Right lobe of liver (tissue), 6 donors: ENCODE data around the gene CDC45. TPM values are rescaled to one million over a fixed set of nuclear protein-coding genes. Genes with fewer than 3 reads are reported as not detected.
A peak's percentile ranks its signal among the peaks of the same experiment; 100 is the strongest.

Experiments used
- ATAC-seq, 4 donors: fragments of 200-7000 bp; cut with Tn5 transposase; one replicate each; pipeline ENCODE4 v1.9.1; 2020; ENCODE audit warnings: mild to moderate bottlenecking in 4 of 4, moderate library complexity in 4 of 4
- DNase-seq, 3 donors: peaks; one replicate each; pipeline ENCODE4 v3.0.0-alpha.2; 2020
- H3K27ac ChIP-seq, 3 donors: fragments of 200-600 bp; one replicate each; pipeline ENCODE4 v1.8.0; 2022
- H3K27me3 ChIP-seq, 2 donors: fragments of 200-600 bp; one replicate each; pipeline ENCODE4 v1.8.0; 2022
- H3K36me3 ChIP-seq, 4 donors: fragments of 200-600 bp; sonication (generic) in 1 of 4; one replicate each; pipeline versions ENCODE4 v1.5.1 to v1.8.0; 2017 to 2022; ENCODE audit warnings: control low read depth in 1 of 4
- H3K4me1 ChIP-seq, 4 donors: fragments of 200-600 bp; sonication (generic) in 1 of 4; one replicate each; pipeline versions ENCODE4 v1.5.1 to v1.8.0; 2017 to 2022; ENCODE audit warnings: control low read depth in 1 of 4
- H3K4me3 ChIP-seq, 3 donors: fragments of 200-600 bp; one replicate each; pipeline ENCODE4 v1.8.0; 2022
- H3K9me3 ChIP-seq, 4 donors: fragments of 200-600 bp; sonication (generic) in 1 of 4; one replicate each; pipeline versions ENCODE4 v1.5.1 to v1.8.0; 2017 to 2022; ENCODE audit warnings: control low read depth in 1 of 4
- CTCF ChIP-seq, 4 donors: fragments of 200-600 bp in 3 of 4; fragments of 450-650 bp in 1 of 4; IDR thresholded peaks; one replicate each; pipeline versions ENCODE4 v1.5.1 to v1.8.0; 2016 to 2022; ENCODE audit warnings: antibody characterized with exemption in 4 of 4, mild to moderate bottlenecking in 2 of 4
- POLR2A ChIP-seq: fragments of 450-650 bp; IDR thresholded peaks from one replicate; pipeline ENCODE4 v1.6.1; 2017; ENCODE audit warnings: antibody characterized with exemption, mild to moderate bottlenecking
- WGBS: methylation state at CpG from one replicate; pipeline ENCODE4 v1.1.6; 2018; ENCODE audit warnings: low coverage, low lambda C conversion rate; ENCODE audit not compliant: insufficient coverage; ENCODE audit errors: missing lambda C conversion rate; 5-methylcytosine and 5-hydroxymethylcytosine counted together
- intact Hi-C, 2 donors: fragments of 100-400 bp; cut with DNase I; formaldehyde crosslinking; loops; one replicate each; pipeline versions ENCODE4 v1.11.2 to v1.14.1; 2022
- total RNA-seq, 6 experiments: library from RNA; depleted of rRNA in 2 of 6; stranded (reverse); fragments of >200 nt in 2 of 6; fragmentation: NEBNext Ultra II Directional in 3 of 6; extraction: Animal tissue kit (Norgen Biotek cat#: 25700) in 3 of 6; gene quantifications; one replicate each; pipeline versions ENCODE4 v1.1.0 to v1.2.4, GENCODE V29; 2016 to 2023
- donor health status: DM: no; HTN: yes; CAD: no.
- donor health status: DM: no; HTN: no; CAD: no.
- donor health status: DM: no; HTN: no; CAD: no.
- donor health status: DM: no; HTN: yes; CAD: no.
- donor health status: DM: no; HTN: yes; CAD: no.

CDC45 gene
- total RNA-seq, 6 experiments from 2014 or later, result 0.39 to 4.2 (median 0.56) TPM; not detected in 1

DNA sequence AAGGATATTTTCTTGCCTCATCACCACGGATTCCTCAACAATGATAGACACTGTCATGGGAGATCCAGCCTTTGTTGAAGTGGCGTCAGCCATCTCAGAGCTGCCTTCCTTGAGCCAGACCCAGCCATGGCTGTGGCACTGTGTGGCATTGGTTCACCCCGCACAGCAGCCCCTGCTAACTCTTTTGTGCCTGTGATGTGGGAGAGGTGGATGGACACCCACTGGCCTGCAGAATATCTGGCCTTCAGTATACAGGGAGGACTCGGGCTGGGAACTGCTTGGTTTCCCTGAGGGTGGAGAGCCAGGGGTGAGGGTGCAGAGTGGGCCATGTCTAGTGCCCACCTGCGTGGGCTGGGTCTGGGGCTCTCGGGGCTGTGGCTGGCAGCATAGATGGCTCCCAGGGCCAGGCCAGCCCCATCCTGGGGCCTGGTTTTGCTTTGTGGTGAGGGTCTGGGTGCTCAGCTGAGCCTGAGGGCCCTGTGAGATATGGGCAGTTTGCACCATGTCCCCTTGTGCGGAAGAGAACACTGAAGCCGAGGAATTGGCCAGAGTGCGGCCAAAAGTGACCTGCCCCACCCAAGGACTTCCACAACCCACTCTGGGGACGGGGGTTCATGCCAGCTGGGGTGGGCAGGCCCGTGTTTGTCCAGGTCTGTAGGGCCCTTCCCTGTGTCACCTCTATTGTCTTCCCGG is 38.3 kb downstream of the CDC45 start:
- DNase-seq (peak in 1 of 3 donors; percentile 32), ATAC-seq (no peak)
- no peaks in the 10 kb centered on the region for H3K9me3 ChIP-seq
- H3K27me3 ChIP-seq, result peaks cover 0 to 7% of the 10 kb centered on the region in 2 donors
- no peak overlapping the region for H3K27ac ChIP-seq
- H3K36me3 ChIP-seq, result no peaks in the 10 kb centered on the region
- intact Hi-C loops, result no loop called here
- 83% methylated on average over 2 of the region's 12 CpGs for WGBS
- TF ChIP-seq CTCF (IDR thresholded peaks at IDR 0.05), result no peak
- no peak for TF ChIP-seq POLR2A
- no peak overlapping the region for H3K4me3 ChIP-seq
- H3K4me1 ChIP-seq, result no peaks in the 10 kb centered on the region

DNA sequence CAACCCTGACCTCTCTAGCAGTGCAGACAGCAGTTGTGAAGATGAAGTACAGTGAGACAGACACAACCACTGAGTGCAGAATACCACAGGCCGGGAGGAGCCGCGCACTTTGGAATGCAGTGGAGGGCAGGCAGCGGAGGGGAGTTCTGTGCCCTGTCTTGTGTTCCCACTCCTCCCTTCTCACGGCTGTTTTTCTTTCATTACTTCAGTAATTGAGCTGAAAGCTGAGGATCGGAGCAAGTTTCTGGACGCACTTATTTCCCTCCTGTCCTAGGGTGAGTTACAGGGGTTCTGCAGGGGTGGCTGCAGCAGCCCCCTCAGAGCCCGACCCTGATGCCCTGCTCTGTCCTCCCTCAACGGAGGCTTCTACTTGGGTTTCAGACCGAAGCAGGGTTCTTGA is 38.9 kb downstream of the CDC45 start:
- H3K36me3 ChIP-seq, result no peaks in the 10 kb centered on the region
- no peak overlapping the region for H3K27ac ChIP-seq
- TF ChIP-seq CTCF (IDR thresholded peaks at IDR 0.05) (no peak), POLR2A (no peak)
- peaks cover 0 to 12% of the 10 kb centered on the region in 2 donors for H3K27me3 ChIP-seq
- DNase-seq (no peak), ATAC-seq (no peak)
- no peaks in the 10 kb centered on the region for H3K9me3 ChIP-seq
- 92% methylated on average over 6 of the region's 10 CpGs for WGBS
- intact Hi-C loops, result no loop called here
- H3K4me3 ChIP-seq, result no peak overlapping the region
- peaks cover 0 to 4% (median 0%) of the 10 kb centered on the region in 4 donors for H3K4me1 ChIP-seq

DNA sequence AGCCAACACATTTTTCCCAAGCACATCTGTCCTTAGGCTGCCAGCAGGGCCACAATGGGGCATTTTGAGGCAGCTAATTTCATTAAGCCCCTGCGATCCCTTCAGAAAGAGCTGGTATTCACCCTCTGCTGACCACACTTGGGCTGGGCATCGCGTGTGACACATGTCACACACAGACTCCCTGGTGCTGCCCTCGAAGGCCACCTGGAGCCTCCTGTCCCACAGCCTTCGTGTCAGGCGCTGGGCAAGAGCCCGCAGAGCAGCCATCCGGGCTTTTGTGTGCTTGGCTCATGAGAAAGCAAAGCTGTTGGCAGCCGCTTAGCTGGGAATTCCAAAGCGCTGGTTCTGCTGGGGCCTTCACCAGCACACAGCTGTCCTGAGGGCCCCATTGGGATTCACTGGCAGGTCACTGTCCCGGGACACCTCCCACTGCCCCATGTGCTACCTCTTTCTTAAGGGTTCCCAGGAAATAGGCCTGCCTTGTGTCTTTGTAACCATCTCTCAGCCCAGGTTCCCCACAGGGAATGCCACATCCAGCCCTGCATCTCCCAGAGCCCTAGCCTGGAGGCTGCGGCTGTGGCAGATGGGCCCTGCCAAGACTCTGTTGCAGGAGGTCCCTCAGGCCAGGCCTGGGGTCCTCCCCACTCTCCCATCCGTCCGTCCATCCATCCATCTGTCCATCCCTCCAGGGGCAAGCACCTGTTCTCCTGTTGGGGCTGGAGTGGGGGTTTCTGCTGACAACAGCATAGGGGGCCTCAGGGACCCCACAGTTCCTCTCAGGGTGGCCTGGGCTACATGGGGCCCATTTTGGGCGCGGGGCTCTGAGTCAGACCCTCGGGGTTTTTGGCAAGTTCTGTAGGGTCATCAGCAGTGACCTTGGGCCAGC is 39.6 kb downstream of the CDC45 start:
- Histone ChIP-seq H3K27me3 (peaks cover 0 to 18% of the 10 kb centered on the region in 2 donors), H3K4me3 (no peak overlapping the region), H3K36me3 (no peaks in the 10 kb centered on the region), H3K27ac (no peak overlapping the region), H3K4me1 (peaks cover 0 to 11% (median 2%) of the 10 kb centered on the region in 4 donors), H3K9me3 (no peaks in the 10 kb centered on the region)
- DNase-seq (peak in 1 of 3 donors; percentile 28), ATAC-seq (no peak)
- intact Hi-C loops, result no loop called here
- 80% methylated on average over 6 of the region's 17 CpGs for WGBS
- TF ChIP-seq CTCF (IDR thresholded peaks at IDR 0.05) (no peak), POLR2A (no peak)

DNA sequence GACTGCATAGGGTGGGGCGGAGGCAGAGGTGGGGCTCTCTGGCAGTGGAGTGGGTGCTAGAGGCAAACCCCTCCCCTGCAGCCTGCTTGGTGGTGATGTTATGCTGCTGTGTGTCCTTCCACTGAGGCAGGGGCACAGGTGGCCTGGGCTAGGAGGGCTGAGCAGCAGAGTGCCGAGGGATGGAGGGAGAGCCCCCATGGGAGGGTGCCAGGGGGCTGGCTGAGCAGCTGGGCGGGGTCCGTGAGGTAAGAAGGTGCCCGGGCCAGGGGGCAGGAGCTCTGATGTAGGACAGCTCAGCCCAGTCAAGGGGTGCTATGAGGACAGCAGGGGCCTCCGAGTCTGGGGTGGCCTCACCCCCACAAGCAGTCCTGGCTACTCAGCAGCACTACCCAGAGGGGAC is 40.3 kb downstream of the CDC45 start:
- H3K27ac ChIP-seq, result no peak overlapping the region
- TF ChIP-seq CTCF (IDR thresholded peaks at IDR 0.05) (no peak), POLR2A (no peak)
- peaks cover 0 to 21% of the 10 kb centered on the region in 2 donors for H3K27me3 ChIP-seq
- H3K4me1 ChIP-seq, result peaks cover 0 to 14% (median 2%) of the 10 kb centered on the region in 4 donors
- no peaks in the 10 kb centered on the region for H3K9me3 ChIP-seq
- intact Hi-C loops, result no loop called here
- no peaks in the 10 kb centered on the region for H3K36me3 ChIP-seq
- 100% methylated on average over 1 of the region's 6 CpGs for WGBS
- ATAC-seq (no peak), DNase-seq (peak in 1 of 3 donors; percentile 39)
- no peak overlapping the region for H3K4me3 ChIP-seq
